ENCODE results near the gene CCDC60.

DNA sequence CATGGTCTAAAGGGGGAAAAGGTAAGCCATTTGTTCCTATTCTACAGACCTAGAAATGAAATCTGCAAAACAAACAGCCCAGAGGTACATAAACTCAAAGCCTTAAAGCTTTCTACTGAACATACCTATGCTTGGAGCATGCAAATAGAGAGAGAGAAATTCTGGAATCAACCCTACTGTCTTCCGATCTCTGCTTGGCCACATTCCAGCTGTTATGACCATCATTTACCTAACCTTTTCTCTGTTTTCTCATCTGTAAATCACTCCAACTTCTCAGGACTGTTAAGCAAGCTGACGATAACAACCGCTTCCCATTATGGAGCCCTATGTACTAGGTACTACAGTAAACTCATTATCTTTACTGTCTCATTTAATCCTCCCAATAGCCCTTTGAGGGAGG, 126.3 kb downstream of the CCDC60 start:
- TF ChIP-seq POLR2A (IDR thresholded peaks at IDR 0.05) = no peak
- TF ChIP-seq, protein P1, sequence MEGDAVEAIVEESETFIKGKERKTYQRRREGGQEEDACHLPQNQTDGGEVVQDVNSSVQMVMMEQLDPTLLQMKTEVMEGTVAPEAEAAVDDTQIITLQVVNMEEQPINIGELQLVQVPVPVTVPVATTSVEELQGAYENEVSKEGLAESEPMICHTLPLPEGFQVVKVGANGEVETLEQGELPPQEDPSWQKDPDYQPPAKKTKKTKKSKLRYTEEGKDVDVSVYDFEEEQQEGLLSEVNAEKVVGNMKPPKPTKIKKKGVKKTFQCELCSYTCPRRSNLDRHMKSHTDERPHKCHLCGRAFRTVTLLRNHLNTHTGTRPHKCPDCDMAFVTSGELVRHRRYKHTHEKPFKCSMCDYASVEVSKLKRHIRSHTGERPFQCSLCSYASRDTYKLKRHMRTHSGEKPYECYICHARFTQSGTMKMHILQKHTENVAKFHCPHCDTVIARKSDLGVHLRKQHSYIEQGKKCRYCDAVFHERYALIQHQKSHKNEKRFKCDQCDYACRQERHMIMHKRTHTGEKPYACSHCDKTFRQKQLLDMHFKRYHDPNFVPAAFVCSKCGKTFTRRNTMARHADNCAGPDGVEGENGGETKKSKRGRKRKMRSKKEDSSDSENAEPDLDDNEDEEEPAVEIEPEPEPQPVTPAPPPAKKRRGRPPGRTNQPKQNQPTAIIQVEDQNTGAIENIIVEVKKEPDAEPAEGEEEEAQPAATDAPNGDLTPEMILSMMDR (IDR thresholded peaks at IDR 0.05) = no peak

All from adrenal gland (tissue), 5 donors.